ENCODE data around the gene DGKG. TPM values are rescaled to one million over a fixed set of nuclear protein-coding genes. Genes with fewer than 3 reads are reported as not detected.

DGKG gene
- total RNA-seq, 1 experiment from 2014 or later: 45.2 TPM

DNA sequence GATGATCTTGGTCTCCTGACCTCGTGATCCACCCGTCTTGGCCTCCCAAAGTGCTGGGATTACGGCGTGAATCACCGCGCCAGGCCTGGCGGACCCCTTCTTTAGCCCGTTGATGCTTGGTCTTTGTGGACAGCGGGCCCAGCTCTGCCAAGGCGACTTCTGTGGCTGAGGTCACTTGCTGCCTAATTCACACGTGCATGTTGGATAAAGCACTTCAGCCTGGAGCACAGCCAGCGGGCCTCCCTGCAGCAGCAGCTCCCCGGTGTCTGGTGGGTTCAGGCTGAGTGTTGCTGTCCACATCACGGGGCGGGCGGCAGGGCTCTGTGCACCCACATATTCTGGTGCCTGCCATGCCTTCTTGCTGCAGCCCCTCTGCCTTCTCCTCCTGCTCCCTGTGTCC is 88.4 kb downstream of the DGKG start:
- H3K36me3 ChIP-seq (ENCODE audit: insufficient read depth, low read length, poor library complexity, severe bottlenecking): no peaks in the 10 kb centered on the region
- no peak overlapping the region for H3K27ac ChIP-seq (ENCODE audit: low read depth, low read length, poor library complexity, severe bottlenecking)
- no peak for DNase-seq (ENCODE audit: low spot score)
- H3K27me3 ChIP-seq (replicated peaks; ENCODE audit: insufficient read depth, low read depth, low read length, poor library complexity): no peaks in the 10 kb centered on the region
- no peaks in the 10 kb centered on the region for H3K4me1 ChIP-seq (ENCODE audit: insufficient read depth, low read length, poor library complexity, severe bottlenecking)
- TF ChIP-seq EZH2 (IDR thresholded peaks at IDR 0.05; ENCODE audit: borderline replicate concordance, low read depth, low read length, poor library complexity, severe bottlenecking): no peak
- TF ChIP-seq, protein P1, sequence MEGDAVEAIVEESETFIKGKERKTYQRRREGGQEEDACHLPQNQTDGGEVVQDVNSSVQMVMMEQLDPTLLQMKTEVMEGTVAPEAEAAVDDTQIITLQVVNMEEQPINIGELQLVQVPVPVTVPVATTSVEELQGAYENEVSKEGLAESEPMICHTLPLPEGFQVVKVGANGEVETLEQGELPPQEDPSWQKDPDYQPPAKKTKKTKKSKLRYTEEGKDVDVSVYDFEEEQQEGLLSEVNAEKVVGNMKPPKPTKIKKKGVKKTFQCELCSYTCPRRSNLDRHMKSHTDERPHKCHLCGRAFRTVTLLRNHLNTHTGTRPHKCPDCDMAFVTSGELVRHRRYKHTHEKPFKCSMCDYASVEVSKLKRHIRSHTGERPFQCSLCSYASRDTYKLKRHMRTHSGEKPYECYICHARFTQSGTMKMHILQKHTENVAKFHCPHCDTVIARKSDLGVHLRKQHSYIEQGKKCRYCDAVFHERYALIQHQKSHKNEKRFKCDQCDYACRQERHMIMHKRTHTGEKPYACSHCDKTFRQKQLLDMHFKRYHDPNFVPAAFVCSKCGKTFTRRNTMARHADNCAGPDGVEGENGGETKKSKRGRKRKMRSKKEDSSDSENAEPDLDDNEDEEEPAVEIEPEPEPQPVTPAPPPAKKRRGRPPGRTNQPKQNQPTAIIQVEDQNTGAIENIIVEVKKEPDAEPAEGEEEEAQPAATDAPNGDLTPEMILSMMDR (conservative IDR thresholded peaks at IDR 0.05; ENCODE audit: low read depth, low read length): no peak
- CTCF ChIA-PET: no interaction called here
- H3K9me3 ChIP-seq (ENCODE audit: low read depth, low read length, poor library complexity, severe bottlenecking): no peaks in the 10 kb centered on the region
- POLR2A ChIA-PET (ENCODE audit: low non-redundant PET): no interaction called here
- no TSS peak for BruUV-seq (replicated peaks)
- intact Hi-C loops (cut with micrococcal nuclease; ENCODE audit: unreplicated experiment): loop anchor here (10.0 kb wide), 1 partner anchor 609 kb away; no protein-coding TSS in a partner anchor
- H3K4me3 ChIP-seq (ENCODE audit: low read depth, low read length, poor library complexity, severe bottlenecking): no peak overlapping the region

DNA sequence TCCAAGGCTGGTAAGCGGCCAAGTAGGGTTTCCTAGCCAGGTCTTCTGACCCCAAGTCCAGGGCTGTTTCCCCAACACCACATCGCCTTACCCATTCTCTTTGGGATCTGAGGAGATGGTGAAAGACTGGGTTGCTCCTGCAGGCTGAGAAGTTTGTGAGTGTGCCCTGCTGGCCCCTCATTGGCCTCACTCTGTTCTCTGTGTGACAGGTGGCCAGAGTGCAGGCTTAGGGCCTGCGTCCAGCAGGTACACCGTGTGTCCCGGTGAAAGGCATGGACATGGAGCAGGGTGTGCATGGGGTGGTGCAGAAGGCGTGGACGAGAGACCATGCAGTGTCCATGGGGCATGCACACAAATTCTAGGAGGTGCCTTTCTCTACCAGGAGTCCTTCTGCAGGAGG is 91.3 kb downstream of the DGKG start:
- Histone ChIP-seq H3K27ac (ENCODE audit: low read depth, low read length, poor library complexity, severe bottlenecking) (no peak overlapping the region), H3K4me1 (ENCODE audit: insufficient read depth, low read length, poor library complexity, severe bottlenecking) (no peaks in the 10 kb centered on the region), H3K4me3 (ENCODE audit: low read depth, low read length, poor library complexity, severe bottlenecking) (no peak overlapping the region), H3K9me3 (ENCODE audit: low read depth, low read length, poor library complexity, severe bottlenecking) (no peaks in the 10 kb centered on the region), H3K36me3 (ENCODE audit: insufficient read depth, low read length, poor library complexity, severe bottlenecking) (no peaks in the 10 kb centered on the region), H3K27me3 (replicated peaks; ENCODE audit: insufficient read depth, low read depth, low read length, poor library complexity) (no peaks in the 10 kb centered on the region)
- no peak for DNase-seq (ENCODE audit: low spot score)
- no TSS peak for BruUV-seq (replicated peaks)
- TF ChIP-seq EZH2 (IDR thresholded peaks at IDR 0.05; ENCODE audit: borderline replicate concordance, low read depth, low read length, poor library complexity, severe bottlenecking): no peak
- TF ChIP-seq, protein P1 (conservative IDR thresholded peaks at IDR 0.05; ENCODE audit: low read depth, low read length): no peak
- CTCF ChIA-PET: no interaction called here
- intact Hi-C loops (cut with micrococcal nuclease; ENCODE audit: unreplicated experiment): loop anchor here (10.0 kb wide), 1 partner anchor 606 kb away; no protein-coding TSS in a partner anchor
- POLR2A ChIA-PET (ENCODE audit: low non-redundant PET): no interaction called here

DNA sequence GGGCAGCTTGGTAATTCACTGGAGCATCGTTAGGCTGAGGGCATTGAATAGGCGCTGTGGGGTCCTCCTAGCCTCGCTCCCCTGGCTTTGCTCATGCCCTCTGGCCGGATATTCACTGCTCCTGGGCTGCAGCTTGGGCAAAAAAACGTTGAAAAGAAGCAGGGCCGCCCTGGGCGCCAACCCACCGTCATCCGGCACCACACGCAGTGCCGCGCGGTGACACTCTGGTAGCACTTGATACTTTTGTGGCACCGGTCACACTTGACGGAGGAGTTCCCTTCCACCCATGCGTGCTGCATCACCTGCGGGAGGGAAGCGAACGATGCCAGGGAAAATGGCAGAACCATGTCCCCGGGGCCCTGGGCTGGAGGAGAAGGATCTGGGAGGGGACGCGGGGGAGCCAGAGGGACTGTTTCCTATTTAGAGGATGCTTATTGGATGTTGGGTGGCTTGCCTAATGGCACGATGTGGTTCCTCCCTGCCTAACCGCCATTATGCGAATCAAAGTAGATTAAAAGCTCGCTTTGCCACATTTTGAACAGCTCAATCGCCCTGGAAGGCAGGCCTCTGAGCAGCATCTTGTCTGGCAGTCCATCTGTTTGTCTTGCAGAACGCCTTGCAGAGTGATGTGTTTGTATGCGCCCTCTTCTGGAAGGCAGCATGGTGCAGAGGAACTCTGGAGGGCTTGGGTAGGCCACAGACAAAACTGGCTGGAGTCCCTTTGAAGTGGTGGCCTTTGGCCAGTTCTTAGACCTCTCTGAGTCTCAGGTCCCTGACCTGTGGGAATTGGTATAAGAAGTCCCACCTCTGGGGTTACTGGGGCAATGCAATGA is 93.2 kb downstream of the DGKG start:
- no peaks in the 10 kb centered on the region for H3K36me3 ChIP-seq (ENCODE audit: insufficient read depth, low read length, poor library complexity, severe bottlenecking)
- BruUV-seq (replicated peaks): no TSS peak
- no peak overlapping the region for H3K27ac ChIP-seq (ENCODE audit: low read depth, low read length, poor library complexity, severe bottlenecking)
- no peaks in the 10 kb centered on the region for H3K9me3 ChIP-seq (ENCODE audit: low read depth, low read length, poor library complexity, severe bottlenecking)
- no peaks in the 10 kb centered on the region for H3K27me3 ChIP-seq (replicated peaks; ENCODE audit: insufficient read depth, low read depth, low read length, poor library complexity)
- intact Hi-C loops (cut with micrococcal nuclease; ENCODE audit: unreplicated experiment): no loop called here
- POLR2A ChIA-PET (ENCODE audit: low non-redundant PET): no interaction called here
- CTCF ChIA-PET: interaction anchor here (0.6 to 0.9 kb wide), 2 partner anchors 9 to 287 kb away, joined by 5 to 7 read pairs; no protein-coding TSS in a partner anchor
- no peak for TF ChIP-seq EZH2 (IDR thresholded peaks at IDR 0.05; ENCODE audit: borderline replicate concordance, low read depth, low read length, poor library complexity, severe bottlenecking)
- TF ChIP-seq, protein P1 (conservative IDR thresholded peaks at IDR 0.05; ENCODE audit: low read depth, low read length): peak; percentile 54
- no peak overlapping the region for H3K4me3 ChIP-seq (ENCODE audit: low read depth, low read length, poor library complexity, severe bottlenecking)
- no peaks in the 10 kb centered on the region for H3K4me1 ChIP-seq (ENCODE audit: insufficient read depth, low read length, poor library complexity, severe bottlenecking)
- peak; percentile 41 for DNase-seq (ENCODE audit: low spot score)

Data from A673 (cell line).